ENCODE results near the gene SCAF8.

SCAF8 gene

DNA sequence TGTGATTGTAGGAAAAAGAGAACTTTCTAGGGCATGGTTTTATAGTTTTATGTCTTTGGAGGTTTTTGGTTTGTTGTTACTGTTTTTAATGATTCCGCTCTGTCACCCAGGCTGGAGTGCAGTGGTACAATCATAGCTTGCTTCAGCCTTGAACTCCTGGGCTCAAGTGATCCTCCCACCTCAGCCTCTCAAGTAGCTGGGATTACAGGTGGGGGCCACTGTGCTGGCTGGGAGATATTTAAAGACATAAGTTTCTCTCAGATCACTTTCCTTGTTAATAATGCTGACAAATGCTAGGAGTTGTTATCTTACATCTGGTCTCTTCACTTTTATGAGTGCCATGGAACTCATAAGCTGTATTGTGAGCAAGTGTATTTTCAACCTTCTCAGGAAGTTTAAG is 116.3 kb downstream of the SCAF8 start:
- ChIA-PET POLR2A (no interaction called here), CTCF (interaction anchor here (0.5 to 2.3 kb wide), 3 partner anchors 18 to 173 kb away, joined by 3 to 12 read pairs (median 4); no protein-coding TSS in a partner anchor)
- Histone ChIP-seq H3K9me3 (ENCODE audit: control insufficient read depth, insufficient read depth, low read depth, low read length) (no peaks in the 10 kb centered on the region), H3K4me1 (ENCODE audit: control insufficient read depth, insufficient read depth, low read length) (peaks cover 23% of the 10 kb centered on the region), H3K36me3 (ENCODE audit: control insufficient read depth in 2 of 2, insufficient read depth in 1 of 2, low read length in 2 of 2) (no peaks in the 10 kb centered on the region), H3K4me3 (ENCODE audit: low read depth, low read length) (no peak overlapping the region), H3K27ac (ENCODE audit: extremely low read depth, low read depth, low read length) (no peak overlapping the region)
- TF ChIP-seq, protein P1, sequence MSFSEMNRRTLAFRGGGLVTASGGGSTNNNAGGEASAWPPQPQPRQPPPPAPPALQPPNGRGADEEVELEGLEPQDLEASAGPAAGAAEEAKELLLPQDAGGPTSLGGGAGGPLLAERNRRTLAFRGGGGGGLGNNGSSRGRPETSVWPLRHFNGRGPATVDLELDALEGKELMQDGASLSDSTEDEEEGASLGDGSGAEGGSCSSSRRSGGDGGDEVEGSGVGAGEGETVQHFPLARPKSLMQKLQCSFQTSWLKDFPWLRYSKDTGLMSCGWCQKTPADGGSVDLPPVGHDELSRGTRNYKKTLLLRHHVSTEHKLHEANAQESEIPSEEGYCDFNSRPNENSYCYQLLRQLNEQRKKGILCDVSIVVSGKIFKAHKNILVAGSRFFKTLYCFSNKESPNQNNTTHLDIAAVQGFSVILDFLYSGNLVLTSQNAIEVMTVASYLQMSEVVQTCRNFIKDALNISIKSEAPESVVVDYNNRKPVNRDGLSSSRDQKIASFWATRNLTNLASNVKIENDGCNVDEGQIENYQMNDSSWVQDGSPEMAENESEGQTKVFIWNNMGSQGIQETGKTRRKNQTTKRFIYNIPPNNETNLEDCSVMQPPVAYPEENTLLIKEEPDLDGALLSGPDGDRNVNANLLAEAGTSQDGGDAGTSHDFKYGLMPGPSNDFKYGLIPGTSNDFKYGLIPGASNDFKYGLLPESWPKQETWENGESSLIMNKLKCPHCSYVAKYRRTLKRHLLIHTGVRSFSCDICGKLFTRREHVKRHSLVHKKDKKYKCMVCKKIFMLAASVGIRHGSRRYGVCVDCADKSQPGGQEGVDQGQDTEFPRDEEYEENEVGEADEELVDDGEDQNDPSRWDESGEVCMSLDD (tag by site-specific recombination; IDR thresholded peaks at IDR 0.05): no peak
- TF ChIP-seq SCRT2 (tag by site-specific recombination; IDR thresholded peaks at IDR 0.05) (peak; percentile 48), SCRT1 (tag by site-specific recombination; IDR thresholded peaks at IDR 0.05; ENCODE audit: borderline replicate concordance) (peak; percentile 52; the same call in 1 of the 2 replicates), ZNF514 (tag by site-specific recombination; IDR thresholded peaks at IDR 0.05) (no peak), ZNF518A (tag by site-specific recombination; conservative IDR thresholded peaks at IDR 0.05; ENCODE audit: low read depth) (no peak), PRDM10 (tag by site-specific recombination; IDR thresholded peaks at IDR 0.05) (0 out of 2 replicates have a peak, but pooled peaks have one; percentile 15), OSR2 (tag by site-specific recombination; IDR thresholded peaks at IDR 0.05) (peak; percentile 80), MZF1 (tag by site-specific recombination; IDR thresholded peaks at IDR 0.05; ENCODE audit: borderline replicate concordance) (no peak)

GRCh38 chr6:154852687-154853086 is 119.5 kb downstream of the SCAF8 start:
- ChIA-PET CTCF (interaction anchor here (0.9 to 2.4 kb wide), 8 partner anchors 10 to 177 kb away, joined by 3 to 11 read pairs (median 4); no protein-coding TSS in a partner anchor), POLR2A (no interaction called here)
- no peaks in the 10 kb centered on the region for H3K9me3 ChIP-seq (ENCODE audit: control insufficient read depth, insufficient read depth, low read depth, low read length)
- peaks cover 23% of the 10 kb centered on the region for H3K4me1 ChIP-seq (ENCODE audit: control insufficient read depth, insufficient read depth, low read length)
- H3K4me3 ChIP-seq (ENCODE audit: low read depth, low read length): no peak overlapping the region
- H3K27ac ChIP-seq (ENCODE audit: extremely low read depth, low read depth, low read length): peak overlapping the region; percentile 58; the same call in 1 of the 2 replicates
- no peaks in the 10 kb centered on the region; a peak in 1 of 3 replicates for H3K36me3 ChIP-seq (ENCODE audit: control insufficient read depth in 2 of 2, insufficient read depth in 1 of 2, low read length in 2 of 2)
- TF ChIP-seq ZNF561 (tag by site-specific recombination; IDR thresholded peaks at IDR 0.05; ENCODE audit: borderline replicate concordance) (no peak; the same call in none of the 2 replicates), ZNF585B (tag by site-specific recombination; IDR thresholded peaks at IDR 0.05) (no peak), ZBTB1 (tag by site-specific recombination; IDR thresholded peaks at IDR 0.05) (no peak; the same call in 1 of the 2 replicates), ZNF133 (tag by site-specific recombination; IDR thresholded peaks at IDR 0.05) (no peak), ZNF830 (tag by site-specific recombination; IDR thresholded peaks at IDR 0.05; ENCODE audit: low read depth) (no peak), ZBTB8A (tag by site-specific recombination; IDR thresholded peaks at IDR 0.05) (peak; percentile 30; the same call in 1 of the 2 replicates), ZBTB7A (tag by site-specific recombination; IDR thresholded peaks at IDR 0.05; ENCODE audit: low read depth) (no peak), ZNF248 (tag by site-specific recombination; IDR thresholded peaks at IDR 0.05) (no peak), PRDM10 (tag by site-specific recombination; IDR thresholded peaks at IDR 0.05) (peak; percentile 45)
- TF ChIP-seq, protein P2, sequence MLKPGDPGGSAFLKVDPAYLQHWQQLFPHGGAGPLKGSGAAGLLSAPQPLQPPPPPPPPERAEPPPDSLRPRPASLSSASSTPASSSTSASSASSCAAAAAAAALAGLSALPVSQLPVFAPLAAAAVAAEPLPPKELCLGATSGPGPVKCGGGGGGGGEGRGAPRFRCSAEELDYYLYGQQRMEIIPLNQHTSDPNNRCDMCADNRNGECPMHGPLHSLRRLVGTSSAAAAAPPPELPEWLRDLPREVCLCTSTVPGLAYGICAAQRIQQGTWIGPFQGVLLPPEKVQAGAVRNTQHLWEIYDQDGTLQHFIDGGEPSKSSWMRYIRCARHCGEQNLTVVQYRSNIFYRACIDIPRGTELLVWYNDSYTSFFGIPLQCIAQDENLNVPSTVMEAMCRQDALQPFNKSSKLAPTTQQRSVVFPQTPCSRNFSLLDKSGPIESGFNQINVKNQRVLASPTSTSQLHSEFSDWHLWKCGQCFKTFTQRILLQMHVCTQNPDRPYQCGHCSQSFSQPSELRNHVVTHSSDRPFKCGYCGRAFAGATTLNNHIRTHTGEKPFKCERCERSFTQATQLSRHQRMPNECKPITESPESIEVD (tag by site-specific recombination; IDR thresholded peaks at IDR 0.05): peak; percentile 99

Measured in HEK293 (cell line).